GM21717 (cell line): ENCODE measurements around the gene BST1.

Experiments
- ATAC-seq: cut with Tn5 transposase; IDR thresholded peaks from one replicate; pipeline ENCODE4 v1.9.1; 2021; ENCODE audit warnings: mild to moderate bottlenecking, moderate library complexity; ENCODE audit not compliant: unreplicated experiment

Gene BST1

GRCh38 chr4:15777697-15778288 lies 74.9 kb downstream of the BST1 start:
- ATAC-seq, result no peak

GRCh38 chr4:15778289-15779241 lies 75.7 kb downstream of the BST1 start, which contains the start of gene CD38:
TSS of gene CD38 (plus strand) at chr4:15778328. CDS start at chr4:15778415, 87 bp downstream.
- ATAC-seq, result peak; percentile 71

GRCh38 chr4:15779306-15779705 lies 76.4 kb downstream of the BST1 start:
- ATAC-seq, result no peak

GRCh38 chr4:15779809-15780208 lies 76.9 kb downstream of the BST1 start:
- ATAC-seq, result no peak

GRCh38 chr4:15781427-15782095 lies 78.7 kb downstream of the BST1 start:
- peak; percentile 31 for ATAC-seq
